Activated gamma-delta T cell treated with Interleukin-2 at 50 U/mL for 16 hours (primary cell): ENCODE results near the gene APOD.
A peak's percentile ranks its signal among the peaks of the same experiment; 100 is the strongest.
"Not testable (repeated sequence)": the region's sequence is repeated elsewhere in the genome, so short reads cannot be mapped to it uniquely, and the experiment has no call there.

Experiments
- DNase-seq: peaks from one replicate; pipeline ENCODE4 v3.0.0-alpha.2; 2020

APOD gene

GRCh38 chr3:195617784-195618659 lies 34.3 kb upstream of the APOD start:
- not testable (repeated sequence) for DNase-seq

- not testable (repeated sequence) for DNase-seq
Observed at GRCh38 chr3:195617134-195617533, 33.4 kb upstream of the APOD start.

GRCh38 chr3:195616681-195617080 lies 32.9 kb upstream of the APOD start:
- no peak for DNase-seq

- not testable (repeated sequence) for DNase-seq
Observed at GRCh38 chr3:195615952-195616537, 32.3 kb upstream of the APOD start.

- DNase-seq = peak; percentile 30
Observed at GRCh38 chr3:195614672-195615504, 31.1 kb upstream of the APOD start.

GRCh38 chr3:195613468-195614069 lies 29.8 kb upstream of the APOD start:
- no peak for DNase-seq

- no peak for DNase-seq
Observed at GRCh38 chr3:195612075-195612800, 28.5 kb upstream of the APOD start.

- peak; percentile 9 for DNase-seq
Observed at GRCh38 chr3:195609229-195609628, 25.5 kb upstream of the APOD start.

- DNase-seq = not testable (repeated sequence)
Observed at GRCh38 chr3:195601785-195602184, 18.0 kb upstream of the APOD start.

- no peak for DNase-seq
Observed at GRCh38 chr3:195601382-195601781, 17.6 kb upstream of the APOD start.

- DNase-seq = not testable (repeated sequence)
Observed at GRCh38 chr3:195599926-195600325, 16.2 kb upstream of the APOD start.

GRCh38 chr3:195599516-195599915 lies 15.8 kb upstream of the APOD start:
- DNase-seq = not testable (repeated sequence)

GRCh38 chr3:195597848-195598247 lies 14.1 kb upstream of the APOD start:
- DNase-seq = no peak

- DNase-seq = no peak
Observed at GRCh38 chr3:195597229-195597628, 13.5 kb upstream of the APOD start.

- no peak for DNase-seq
Observed at GRCh38 chr3:195596765-195597171, 13.0 kb upstream of the APOD start.

- no peak for DNase-seq
Observed at GRCh38 chr3:195595785-195596531, 12.2 kb upstream of the APOD start.

- no peak for DNase-seq
Observed at GRCh38 chr3:195591852-195592251, 8.1 kb upstream of the APOD start.

- no peak for DNase-seq
Observed at GRCh38 chr3:195591220-195591619, 7.5 kb upstream of the APOD start.

- DNase-seq = not testable (repeated sequence)
Observed at GRCh38 chr3:195590381-195590780, 6.6 kb upstream of the APOD start.

- DNase-seq = not testable (repeated sequence)
Observed at GRCh38 chr3:195589796-195590195, 6.1 kb upstream of the APOD start.

GRCh38 chr3:195587824-195588223 lies 4.1 kb upstream of the APOD start:
- no peak for DNase-seq

GRCh38 chr3:195587406-195587805 lies 3.7 kb upstream of the APOD start:
- no peak for DNase-seq
